HuH-7.5 (cell line): ENCODE results near the gene FCHO2.
A peak's percentile ranks its signal among the peaks of the same experiment; 100 is the strongest.

Experiments
- DNase-seq: peaks from one replicate; pipeline ENCODE4 v3.0.0; 2011; ENCODE audit warnings: low spot score

FCHO2 gene

GRCh38 chr5:73135429-73136054, 179.7 kb downstream of the FCHO2 start:
- peak; percentile 31 for DNase-seq

- no peak for DNase-seq
These were observed 180.3 kb downstream of the FCHO2 start for GRCh38 chr5:73136055-73136562.

GRCh38 chr5:73137563-73138530, 182.0 kb downstream of the FCHO2 start:
- DNase-seq = no peak

DNA sequence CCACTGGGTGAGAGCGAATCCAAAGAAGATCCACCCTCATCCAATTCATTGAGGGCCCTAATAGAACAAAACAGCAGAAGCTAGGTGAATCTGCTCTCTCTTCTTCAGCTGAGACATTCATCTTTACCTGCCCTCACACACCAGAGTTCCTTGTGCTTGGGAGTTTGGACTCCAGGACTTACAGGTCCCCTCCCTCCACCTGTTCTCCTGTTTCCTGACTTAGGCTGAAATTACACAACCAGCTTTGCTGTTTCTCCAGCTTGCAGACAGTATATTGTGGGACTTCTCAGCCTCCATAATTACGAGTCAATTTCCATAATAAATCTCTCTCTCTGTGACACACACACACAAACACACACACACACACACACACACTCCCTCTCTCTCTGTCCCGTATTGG, 183.6 kb downstream of the FCHO2 start:
- DNase-seq = no peak
